Measurements from ENCODE around the gene ZNF334.

Gene ZNF334

DNA sequence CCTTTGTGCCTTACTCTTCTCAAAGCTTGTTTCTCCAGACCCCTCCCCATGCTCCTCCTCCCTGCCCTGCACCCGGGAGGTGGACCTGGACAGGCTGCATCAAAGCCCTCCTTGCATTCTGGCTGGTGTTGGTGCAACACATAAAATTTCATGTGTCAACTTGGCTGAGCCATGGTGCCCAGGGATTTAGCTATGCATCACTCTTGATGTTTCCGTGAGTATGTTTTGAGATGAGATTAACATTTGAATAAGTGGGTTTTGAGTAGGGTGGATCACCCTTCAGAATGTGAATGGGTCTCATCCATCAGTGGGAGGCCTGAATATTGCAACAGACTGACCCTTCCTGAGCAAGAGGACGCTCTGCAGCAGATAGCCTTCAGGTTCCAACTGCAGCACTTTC, 41.5 kb upstream of the ZNF334 start:
- no peak overlapping the region for H3K4me3 ChIP-seq (IDR thresholded peaks at IDR 0.05; ENCODE audit: insufficient read depth, low read depth, low read length)
- TF ChIP-seq, protein P1, sequence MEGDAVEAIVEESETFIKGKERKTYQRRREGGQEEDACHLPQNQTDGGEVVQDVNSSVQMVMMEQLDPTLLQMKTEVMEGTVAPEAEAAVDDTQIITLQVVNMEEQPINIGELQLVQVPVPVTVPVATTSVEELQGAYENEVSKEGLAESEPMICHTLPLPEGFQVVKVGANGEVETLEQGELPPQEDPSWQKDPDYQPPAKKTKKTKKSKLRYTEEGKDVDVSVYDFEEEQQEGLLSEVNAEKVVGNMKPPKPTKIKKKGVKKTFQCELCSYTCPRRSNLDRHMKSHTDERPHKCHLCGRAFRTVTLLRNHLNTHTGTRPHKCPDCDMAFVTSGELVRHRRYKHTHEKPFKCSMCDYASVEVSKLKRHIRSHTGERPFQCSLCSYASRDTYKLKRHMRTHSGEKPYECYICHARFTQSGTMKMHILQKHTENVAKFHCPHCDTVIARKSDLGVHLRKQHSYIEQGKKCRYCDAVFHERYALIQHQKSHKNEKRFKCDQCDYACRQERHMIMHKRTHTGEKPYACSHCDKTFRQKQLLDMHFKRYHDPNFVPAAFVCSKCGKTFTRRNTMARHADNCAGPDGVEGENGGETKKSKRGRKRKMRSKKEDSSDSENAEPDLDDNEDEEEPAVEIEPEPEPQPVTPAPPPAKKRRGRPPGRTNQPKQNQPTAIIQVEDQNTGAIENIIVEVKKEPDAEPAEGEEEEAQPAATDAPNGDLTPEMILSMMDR (conservative IDR thresholded peaks at IDR 0.05; ENCODE audit: low read depth, low read length) = no peak
- no peak overlapping the region for H3K9ac ChIP-seq
- no peaks in the 10 kb centered on the region for H4K20me1 ChIP-seq (ENCODE audit: insufficient read depth)
- no peaks in the 10 kb centered on the region for H3K36me3 ChIP-seq (ENCODE audit: insufficient read depth)
- H3K27ac ChIP-seq = no peak overlapping the region
- H3K4me1 ChIP-seq (ENCODE audit: low read depth, poor library complexity, severe bottlenecking) = peaks cover 57% of the 10 kb centered on the region
- H2AFZ ChIP-seq (ENCODE audit: low read depth) = no peak overlapping the region
- H3K4me2 ChIP-seq = no peak overlapping the region
- H3K79me2 ChIP-seq (ENCODE audit: insufficient read depth, low read depth) = no peaks in the 10 kb centered on the region
- H3K27me3 ChIP-seq (ENCODE audit: insufficient read depth, low read depth) = no peaks in the 10 kb centered on the region

DNA sequence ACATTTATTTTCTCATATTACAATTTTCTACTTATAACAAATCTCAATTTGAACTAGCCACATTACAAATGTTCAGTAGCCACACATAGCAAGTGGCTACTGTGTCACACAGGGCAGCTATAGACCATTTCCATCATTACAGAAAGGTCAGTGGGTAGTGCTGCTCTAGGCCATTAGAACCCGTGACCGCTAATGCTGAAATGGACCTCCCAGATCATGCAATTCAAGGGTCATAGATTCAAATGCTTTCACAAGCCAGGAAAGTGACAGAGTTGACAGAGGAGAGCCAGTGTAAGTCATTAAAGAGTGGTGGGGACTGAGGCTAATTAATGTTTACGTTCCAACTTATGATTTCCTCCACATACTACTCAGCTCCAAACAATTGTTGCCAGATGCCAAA, 40.6 kb upstream of the ZNF334 start:
- Histone ChIP-seq H3K79me2 (ENCODE audit: insufficient read depth, low read depth) (no peaks in the 10 kb centered on the region), H3K36me3 (ENCODE audit: insufficient read depth) (no peaks in the 10 kb centered on the region), H3K4me3 (IDR thresholded peaks at IDR 0.05; ENCODE audit: insufficient read depth, low read depth, low read length) (no peak overlapping the region), H3K4me2 (no peak overlapping the region), H2AFZ (ENCODE audit: low read depth) (no peak overlapping the region), H3K4me1 (ENCODE audit: low read depth, poor library complexity, severe bottlenecking) (peaks cover 57% of the 10 kb centered on the region), H3K27ac (no peak overlapping the region), H3K9ac (no peak overlapping the region), H4K20me1 (ENCODE audit: insufficient read depth) (no peaks in the 10 kb centered on the region), H3K27me3 (ENCODE audit: insufficient read depth, low read depth) (no peaks in the 10 kb centered on the region)
- TF ChIP-seq, protein P1 (conservative IDR thresholded peaks at IDR 0.05; ENCODE audit: low read depth, low read length) = no peak

DNA sequence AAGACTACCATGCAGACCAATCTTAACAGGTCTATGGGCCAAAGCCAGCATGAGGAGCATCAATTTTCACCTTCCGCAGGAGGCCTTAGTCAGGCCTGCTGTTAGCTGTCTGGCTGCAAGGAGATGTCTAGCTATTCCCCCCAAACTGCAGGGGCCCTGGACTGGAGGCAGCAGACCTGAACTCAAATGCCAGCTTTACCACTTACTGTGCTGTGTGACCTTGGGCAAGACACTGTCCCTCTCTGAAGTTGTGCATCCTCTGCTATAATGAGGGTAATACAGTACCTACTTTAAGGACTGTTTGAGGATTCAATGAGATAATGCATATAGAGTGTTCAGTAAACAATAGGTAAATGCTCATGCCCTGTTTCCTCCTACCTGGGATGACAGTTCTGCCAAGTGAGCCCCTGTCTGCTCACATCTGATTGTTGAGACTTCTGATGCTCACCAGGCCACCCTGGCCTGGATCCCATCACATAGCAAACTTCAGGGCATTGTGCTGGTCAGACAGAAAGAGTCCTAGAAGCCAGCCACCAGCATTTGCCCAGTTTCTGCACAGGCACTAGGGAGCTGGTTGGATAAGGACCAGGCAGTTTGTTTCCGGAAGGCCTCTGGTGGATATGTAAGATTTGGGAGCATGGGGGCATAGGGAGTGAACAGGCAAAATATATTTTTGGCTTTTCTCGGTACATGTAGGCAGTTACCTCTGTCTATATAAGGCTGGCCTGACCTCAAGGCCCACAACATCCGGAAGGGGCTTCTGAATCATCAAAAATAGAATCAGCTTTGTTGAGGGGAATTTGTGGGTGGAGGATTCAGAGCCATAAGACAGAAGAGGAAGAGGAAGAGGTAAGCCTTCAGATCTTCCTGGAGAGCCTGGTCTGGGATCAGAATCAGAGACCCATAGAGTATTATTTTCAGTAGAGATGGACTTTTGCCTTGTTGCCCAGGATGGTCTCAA, 39.4 kb upstream of the ZNF334 start:
- Histone ChIP-seq H3K79me2 (ENCODE audit: insufficient read depth, low read depth) (no peaks in the 10 kb centered on the region), H3K9ac (peak overlapping the region; percentile 31; the same call in 1 of the 2 replicates), H3K4me2 (peak overlapping the region; percentile 92), H3K4me3 (IDR thresholded peaks at IDR 0.05; ENCODE audit: insufficient read depth, low read depth, low read length) (no peak overlapping the region), H3K27ac (peak overlapping the region; percentile 67), H4K20me1 (ENCODE audit: insufficient read depth) (no peaks in the 10 kb centered on the region), H3K4me1 (ENCODE audit: low read depth, poor library complexity, severe bottlenecking) (peaks cover 57% of the 10 kb centered on the region), H3K36me3 (ENCODE audit: insufficient read depth) (no peaks in the 10 kb centered on the region), H2AFZ (ENCODE audit: low read depth) (peak overlapping the region; percentile 77), H3K27me3 (ENCODE audit: insufficient read depth, low read depth) (no peaks in the 10 kb centered on the region)
- TF ChIP-seq, protein P1 (conservative IDR thresholded peaks at IDR 0.05; ENCODE audit: low read depth, low read length) = no peak

DNA sequence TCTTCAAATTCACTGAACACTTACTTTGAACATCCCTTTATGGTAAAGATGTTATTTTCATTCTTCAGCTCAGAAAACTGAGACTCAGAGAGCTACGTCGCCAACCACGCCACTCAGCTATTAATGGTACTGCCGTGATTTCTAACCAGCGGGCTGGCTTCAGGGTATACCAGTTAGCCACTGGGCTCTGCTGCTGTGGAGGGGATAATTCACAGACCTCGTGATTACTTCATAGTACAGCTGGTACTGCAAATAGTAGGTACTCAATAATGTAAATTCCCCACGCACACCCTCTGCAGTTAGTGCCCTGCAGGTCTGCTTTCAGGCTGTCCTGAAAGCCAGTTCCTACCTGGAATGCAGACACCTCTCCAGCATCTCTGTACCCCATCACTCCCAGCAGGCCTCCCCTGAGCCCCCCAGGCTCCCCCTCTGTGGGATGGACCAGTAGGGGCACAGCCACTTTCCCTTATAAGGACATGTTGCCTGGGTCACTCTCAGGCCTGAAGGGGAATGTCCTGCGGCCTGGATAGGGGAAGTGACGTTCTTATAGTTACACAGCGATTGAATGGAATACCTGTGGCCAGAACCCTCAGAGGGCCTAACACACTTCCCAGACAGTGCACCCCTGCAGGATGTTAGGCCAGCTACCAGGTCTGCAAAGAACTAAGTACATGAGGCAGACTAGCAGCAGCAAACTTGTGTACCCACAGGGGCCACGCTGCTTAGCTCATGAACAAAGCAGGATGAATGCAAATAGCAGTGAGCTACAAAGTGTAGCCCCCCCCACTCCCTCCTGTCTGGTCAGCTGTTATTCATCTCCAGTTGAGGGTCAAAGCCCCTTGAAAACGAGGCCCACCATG, 38.4 kb upstream of the ZNF334 start:
- no peaks in the 10 kb centered on the region for H3K27me3 ChIP-seq (ENCODE audit: insufficient read depth, low read depth)
- peak overlapping the region; percentile 92 for H3K4me2 ChIP-seq
- no peaks in the 10 kb centered on the region for H4K20me1 ChIP-seq (ENCODE audit: insufficient read depth)
- H3K4me1 ChIP-seq (ENCODE audit: low read depth, poor library complexity, severe bottlenecking) = peaks cover 57% of the 10 kb centered on the region
- no peak overlapping the region for H3K4me3 ChIP-seq (IDR thresholded peaks at IDR 0.05; ENCODE audit: insufficient read depth, low read depth, low read length)
- TF ChIP-seq, protein P1 (conservative IDR thresholded peaks at IDR 0.05; ENCODE audit: low read depth, low read length) = no peak
- H3K79me2 ChIP-seq (ENCODE audit: insufficient read depth, low read depth) = no peaks in the 10 kb centered on the region
- H3K27ac ChIP-seq = no peak overlapping the region
- H2AFZ ChIP-seq (ENCODE audit: low read depth) = peak overlapping the region; percentile 77
- H3K36me3 ChIP-seq (ENCODE audit: insufficient read depth) = no peaks in the 10 kb centered on the region
- H3K9ac ChIP-seq = no peak overlapping the region
